H1 (cell line): ENCODE measurements around the gene ARMC12.

Experiments
- BRCA1 ChIP-seq: IDR thresholded peaks from 2 replicates; pipeline ENCODE4 v1.6.1; 2012; ENCODE audit warnings: low read depth, low read length, improper control_type of control experiment
- CTCF ChIP-seq, 3 experiments: IDR thresholded peaks; 1 replicate in 2 of 3; 2 replicates in 1 of 3; pipeline versions ENCODE4 v1.5.1 to v1.6.1; 2011; ENCODE audit warnings: low read length in 3 of 3, mild to moderate bottlenecking in 3 of 3, inconsistent platforms in 2 of 3, low read depth in 1 of 3, moderate library complexity in 1 of 3; ENCODE audit not compliant: insufficient read depth in 1 of 3; ENCODE audit errors: control extremely low read depth in 1 of 3
- JUND ChIP-seq: IDR thresholded peaks from 2 replicates; pipeline ENCODE4 v1.6.1; 2011; ENCODE audit warnings: mild to moderate bottlenecking, improper control_type of control experiment, low read length

- TF ChIP-seq JUND = no peak
- no peak for TF ChIP-seq BRCA1
- TF ChIP-seq CTCF (IDR thresholded peaks at IDR 0.05; ENCODE audit: control extremely low read depth in 1 of 3, insufficient read depth in 1 of 3, low read depth in 1 of 3, low read length in 3 of 3) = no peak
These were observed 14.8 kb downstream of the ARMC12 start for GRCh38 chr6:35751594-35751993.
